HG03039 (cell line): ENCODE results near the gene GASK1B.

ENCODE experiments used
- ATAC-seq: cut with Tn5 transposase; IDR thresholded peaks from one replicate; pipeline ENCODE4 v1.9.1; 2021; ENCODE audit warnings: mild to moderate bottlenecking, moderate library complexity; ENCODE audit not compliant: unreplicated experiment

The GASK1B gene

DNA sequence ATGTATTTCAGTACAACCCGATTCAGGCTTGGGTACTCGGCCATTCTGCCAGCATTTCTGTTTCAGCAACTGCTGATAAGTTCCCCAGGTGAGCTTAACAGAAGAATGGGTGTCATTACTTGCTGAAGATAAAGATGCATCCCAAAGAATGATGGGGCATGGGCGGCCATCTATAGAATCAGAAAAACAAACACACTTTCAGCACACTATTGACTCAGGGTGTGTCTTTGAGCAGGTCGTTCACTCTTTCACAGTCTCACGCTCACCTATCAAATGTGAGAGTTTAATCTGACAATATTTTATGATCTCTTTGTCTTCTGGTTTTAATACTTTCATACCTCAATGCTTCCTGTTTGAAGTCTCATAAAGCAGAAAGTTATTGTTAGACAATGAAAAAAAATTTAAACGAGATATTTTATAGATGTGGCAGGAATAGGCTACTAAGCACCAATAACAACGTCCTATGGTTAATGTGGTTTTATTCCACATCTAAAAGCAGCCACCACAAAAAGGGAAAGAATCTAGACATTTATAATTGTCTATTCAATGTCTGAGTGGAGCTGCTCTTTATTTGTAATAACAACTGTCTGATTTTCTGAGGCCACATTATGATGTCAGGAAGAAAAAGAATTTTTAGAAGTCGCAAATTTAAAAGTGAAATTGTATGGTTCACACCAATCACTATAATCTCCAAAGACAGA, 17.0 kb downstream of the GASK1B start:
- ATAC-seq = no peak

DNA sequence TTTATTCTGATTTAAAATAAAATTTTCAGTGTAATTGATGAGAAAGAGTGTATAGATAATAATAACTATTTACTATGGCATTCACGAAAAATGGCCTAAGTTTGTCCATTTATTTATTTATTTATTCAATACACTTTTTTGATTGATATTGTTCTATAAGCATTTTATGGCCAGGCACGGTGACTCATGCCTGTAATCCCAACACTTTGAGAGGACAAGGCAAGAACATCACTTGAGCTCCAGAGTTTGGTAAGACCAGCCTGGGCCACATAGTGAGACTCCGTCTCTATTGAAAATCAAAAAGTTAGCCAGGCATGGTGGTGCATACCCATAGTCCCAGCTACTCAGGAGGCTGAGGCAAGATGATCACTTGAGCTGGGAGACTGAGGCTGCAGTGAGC, 25.7 kb downstream of the GASK1B start:
- no peak for ATAC-seq

DNA sequence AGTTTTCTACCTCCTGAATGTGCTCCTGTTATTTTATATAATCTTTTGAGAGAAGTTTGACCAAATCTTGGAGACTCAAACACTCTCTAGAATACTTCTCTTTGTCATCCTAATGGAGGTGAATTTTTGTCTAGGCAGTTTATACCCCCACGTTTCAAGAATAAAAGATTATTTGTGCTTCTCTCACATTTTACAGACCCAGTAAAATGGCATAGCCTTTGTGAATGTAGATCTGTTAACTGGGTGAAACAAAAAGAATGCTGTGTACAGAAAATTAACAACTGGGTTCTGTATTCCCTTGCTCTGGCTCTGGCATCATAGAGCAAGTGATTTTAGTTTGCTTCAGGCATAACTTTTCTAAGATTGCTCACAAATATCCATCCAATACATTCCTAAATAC, 26.1 kb downstream of the GASK1B start:
- no peak for ATAC-seq

DNA sequence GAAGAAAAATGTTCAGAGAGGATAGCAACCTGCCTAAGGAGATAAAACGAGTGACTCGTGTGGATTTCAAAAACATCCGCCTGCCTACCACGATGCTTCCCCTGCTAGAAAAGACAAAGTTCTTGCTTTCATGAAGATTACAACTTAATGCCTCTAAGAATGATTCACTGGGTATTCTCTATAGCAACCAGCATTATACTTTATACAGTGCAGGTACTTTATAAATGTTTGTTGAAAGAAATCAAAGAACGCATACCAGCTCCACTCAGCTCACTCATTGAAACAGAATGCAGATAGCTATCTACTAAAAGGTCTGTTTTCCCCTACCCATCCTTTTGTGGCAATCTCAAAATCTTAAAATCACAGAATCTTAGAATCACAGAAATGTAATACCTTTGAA, 33.7 kb downstream of the GASK1B start:
- no peak for ATAC-seq

DNA sequence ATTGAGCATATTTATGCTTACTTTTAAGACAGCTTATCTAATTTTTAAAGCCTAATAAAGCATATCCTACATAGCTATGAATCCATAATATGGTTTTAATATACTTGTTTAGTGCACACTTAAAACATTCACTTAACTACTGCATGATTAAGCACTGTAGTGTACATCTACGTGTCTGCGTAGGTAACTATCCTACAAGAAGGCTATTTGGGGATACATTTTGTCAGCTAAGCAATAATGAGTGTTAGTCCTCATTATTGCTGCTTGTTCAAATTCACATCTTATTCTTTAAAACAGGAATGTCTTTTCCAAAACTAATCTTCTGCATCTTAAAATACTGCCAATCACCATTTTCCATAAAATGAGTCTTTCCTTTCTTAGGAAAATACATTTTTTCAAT, 38.6 kb downstream of the GASK1B start:
- ATAC-seq = no peak

DNA sequence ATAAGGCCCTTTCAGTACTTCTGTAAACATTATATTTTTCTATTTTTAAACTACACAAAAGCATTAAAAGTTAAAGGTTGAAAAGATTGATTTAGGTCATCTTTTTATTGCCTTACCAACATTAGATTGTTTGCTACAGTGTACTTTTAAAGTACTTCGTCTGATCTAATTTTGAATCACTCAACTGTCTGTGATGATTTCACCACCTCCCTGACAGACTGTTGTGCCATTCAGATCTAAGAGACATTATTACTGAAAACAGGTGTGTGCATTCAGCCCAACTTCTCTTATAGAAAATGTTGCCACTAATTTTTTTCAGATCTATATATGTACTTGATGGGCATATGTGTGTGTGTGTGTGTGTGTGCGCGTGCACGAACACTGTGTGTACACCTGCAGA, 39.3 kb downstream of the GASK1B start:
- no peak for ATAC-seq

DNA sequence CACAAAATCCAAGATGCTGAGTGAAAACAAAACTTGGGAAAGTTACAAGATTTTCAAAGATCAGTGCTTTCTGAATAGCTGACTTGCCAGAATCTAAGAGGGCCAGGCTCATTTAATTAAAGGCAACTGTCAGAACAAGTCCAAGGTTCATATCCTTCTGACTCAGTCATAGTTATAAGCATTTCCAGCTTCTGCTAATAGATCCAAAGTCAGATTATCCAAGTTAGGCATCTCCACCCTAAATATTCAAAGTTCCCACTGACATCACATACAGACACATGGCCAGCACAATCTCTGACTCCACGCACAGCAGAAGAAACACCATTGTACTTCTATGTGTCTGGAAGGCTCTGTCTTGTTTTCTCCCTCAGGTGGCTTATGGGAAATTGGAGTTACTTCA, 41.8 kb downstream of the GASK1B start:
- no peak for ATAC-seq

DNA sequence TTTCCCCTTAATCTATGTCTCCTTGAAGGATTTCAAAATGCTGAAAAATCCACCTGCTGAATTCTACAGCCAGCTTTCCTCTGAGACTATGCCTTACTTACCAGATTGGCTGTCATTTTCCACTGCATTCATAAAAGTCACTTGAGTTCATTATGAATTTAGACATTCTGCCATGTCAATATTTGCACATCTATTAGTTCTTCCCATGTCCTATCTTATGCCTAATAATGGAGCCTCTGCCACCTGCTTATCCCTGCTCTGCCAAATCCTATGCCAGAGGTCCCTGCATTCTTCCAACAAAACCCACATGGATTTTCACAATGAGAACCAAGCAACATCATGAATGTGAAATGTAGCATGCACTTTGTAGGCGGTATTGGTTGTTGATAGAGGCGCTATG, 42.6 kb downstream of the GASK1B start:
- no peak for ATAC-seq

DNA sequence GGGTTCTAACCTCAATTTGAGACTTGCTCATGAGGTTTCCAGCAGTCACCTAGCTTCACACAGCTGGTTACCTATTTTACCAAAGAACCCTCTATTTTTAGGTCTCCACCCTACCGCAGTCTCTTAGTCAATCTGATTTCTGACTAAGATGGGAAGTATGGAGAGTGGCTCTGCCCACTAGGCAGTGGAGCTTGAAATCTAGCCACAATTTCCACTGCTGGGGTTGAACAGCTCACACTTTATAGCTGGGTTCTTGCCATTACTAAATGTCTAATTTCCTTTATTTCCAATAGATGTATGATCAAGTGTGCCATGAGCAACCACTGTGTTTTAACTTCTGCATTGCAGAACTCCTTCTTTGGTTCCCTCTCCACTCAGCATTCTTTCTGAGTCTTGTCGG, 43.1 kb downstream of the GASK1B start:
- peak; percentile 93 for ATAC-seq

DNA sequence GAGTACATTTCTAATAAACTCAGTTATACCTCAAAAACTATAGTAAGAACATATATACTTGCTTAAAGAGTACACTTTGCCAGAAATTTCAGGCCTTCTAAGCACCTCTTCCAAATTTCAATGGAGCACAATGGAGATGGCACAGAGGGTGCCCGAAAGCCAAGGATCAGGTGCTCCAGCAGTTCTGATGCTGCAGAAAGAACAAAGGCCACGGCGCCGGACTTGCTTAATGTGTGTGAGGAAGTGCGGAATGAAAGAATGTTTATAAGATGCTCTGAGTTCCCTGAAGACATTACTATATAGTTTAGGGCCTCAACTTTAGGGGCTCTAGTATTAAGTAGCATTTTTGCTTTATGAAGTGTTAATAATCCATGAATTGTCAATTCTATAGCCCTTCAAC, 44.3 kb downstream of the GASK1B start:
- no peak for ATAC-seq

DNA sequence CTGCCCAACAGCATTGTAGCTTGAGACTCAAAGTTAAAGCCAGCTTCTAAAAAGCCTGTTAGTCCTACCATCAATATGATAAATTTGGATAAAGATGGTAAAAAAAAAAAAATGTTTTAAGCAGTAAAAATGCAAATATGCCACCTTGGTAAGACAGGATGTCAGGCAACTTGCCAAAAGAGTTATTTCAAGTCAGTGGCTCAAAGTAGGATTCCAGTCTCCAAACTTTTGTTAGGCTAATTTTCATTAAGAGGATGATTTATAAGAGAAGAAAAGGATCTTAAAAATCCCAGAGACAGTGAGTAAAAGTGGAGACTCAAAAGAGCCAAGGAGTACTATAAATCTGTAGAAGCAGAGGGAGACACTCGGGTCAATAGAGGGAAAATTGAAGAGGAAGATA, 47.5 kb downstream of the GASK1B start:
- ATAC-seq = no peak
